ENCODE results near the gene GADD45B.

The GADD45B gene

GRCh38 chr19:2519482-2519881, 43.6 kb downstream of the GADD45B start:
- no peak for DNase-seq

- no peak for DNase-seq
Measured at GRCh38 chr19:2523630-2524311, 47.8 kb downstream of the GADD45B start.

DNA sequence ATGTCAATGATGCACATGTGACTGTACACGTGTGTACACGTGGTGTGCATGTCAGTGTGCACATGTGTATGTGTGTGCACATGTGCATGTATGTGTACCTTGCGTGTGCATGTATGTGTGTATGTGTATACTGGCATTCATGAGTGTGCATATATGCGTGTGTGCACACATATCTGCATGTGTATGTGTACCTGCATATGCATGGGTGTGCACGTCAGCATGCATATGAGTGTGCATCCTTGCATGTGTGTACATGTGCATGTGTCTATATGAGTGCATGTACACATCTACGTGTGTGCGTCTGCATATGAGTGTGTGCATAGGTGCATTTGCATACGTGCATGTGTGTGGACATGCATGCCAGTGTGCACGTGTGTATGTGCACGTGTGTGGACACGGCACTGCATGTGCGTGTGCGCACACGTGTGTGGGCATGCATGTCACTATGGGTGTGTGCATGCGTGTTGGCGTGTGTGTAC, 48.5 kb downstream of the GADD45B start:
- DNase-seq = no peak

DNA sequence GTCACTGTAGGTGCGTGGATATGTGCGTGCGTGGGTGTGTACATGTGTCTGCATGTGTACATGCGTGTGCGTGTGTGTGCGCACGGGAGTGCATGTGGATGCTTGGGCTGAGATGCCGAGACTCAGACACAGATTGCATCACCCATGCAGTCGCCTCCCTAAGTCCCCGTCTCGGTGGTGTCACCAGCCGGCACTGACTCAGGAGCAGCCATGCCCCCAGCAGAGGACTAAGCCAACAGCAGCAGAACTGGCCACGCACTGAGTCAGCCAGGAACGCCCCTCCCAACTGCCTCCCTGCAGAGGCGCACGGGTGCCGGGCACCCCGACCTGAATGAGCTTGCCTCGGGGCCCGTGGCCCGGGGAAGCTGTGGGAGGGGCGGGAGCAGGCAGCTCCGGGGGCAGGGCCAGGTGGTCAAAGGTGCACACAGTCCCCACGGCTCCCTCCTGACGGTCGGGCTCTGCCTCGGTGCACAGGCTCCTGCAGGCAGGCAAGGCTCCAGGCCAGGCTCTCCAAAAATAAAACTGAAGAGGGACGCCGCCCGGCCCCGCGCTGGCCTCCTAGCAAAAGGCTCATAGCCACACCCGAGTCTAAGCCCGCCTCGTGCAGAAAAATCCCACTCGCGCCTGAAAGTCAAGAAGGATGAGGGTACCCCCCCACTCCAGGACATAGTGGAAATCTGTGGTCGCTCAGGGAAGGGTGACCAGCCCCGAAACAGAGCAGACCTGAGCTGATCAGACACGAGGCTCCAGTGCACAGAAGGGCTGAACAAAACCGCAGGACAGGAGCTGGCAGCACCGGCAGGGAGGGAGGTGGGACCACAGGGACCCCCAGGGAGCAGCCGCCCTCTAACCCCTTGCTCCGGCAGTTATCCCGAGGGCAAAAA, 49.2 kb downstream of the GADD45B start:
- no peak for DNase-seq

DNA sequence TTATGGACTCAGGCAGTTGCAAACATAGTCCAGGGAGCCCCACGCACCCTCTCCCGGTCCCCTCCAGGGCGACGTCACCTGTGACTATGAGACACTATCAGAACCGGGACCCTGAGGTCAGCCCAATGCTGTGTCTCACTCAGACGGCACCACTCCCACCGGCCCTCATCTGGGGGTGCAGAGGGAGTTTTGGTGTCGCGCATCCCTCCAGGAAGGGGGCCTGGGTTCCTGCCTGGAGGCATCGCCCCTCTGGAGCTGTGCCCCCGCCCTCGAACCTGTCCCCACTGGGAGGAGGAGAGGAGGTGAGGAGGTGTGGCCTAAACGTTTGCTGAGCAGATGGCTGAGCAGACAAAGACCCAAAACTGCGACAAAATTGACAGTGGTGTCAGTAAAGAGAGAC, 51.2 kb downstream of the GADD45B start:
- no peak for DNase-seq

DNA sequence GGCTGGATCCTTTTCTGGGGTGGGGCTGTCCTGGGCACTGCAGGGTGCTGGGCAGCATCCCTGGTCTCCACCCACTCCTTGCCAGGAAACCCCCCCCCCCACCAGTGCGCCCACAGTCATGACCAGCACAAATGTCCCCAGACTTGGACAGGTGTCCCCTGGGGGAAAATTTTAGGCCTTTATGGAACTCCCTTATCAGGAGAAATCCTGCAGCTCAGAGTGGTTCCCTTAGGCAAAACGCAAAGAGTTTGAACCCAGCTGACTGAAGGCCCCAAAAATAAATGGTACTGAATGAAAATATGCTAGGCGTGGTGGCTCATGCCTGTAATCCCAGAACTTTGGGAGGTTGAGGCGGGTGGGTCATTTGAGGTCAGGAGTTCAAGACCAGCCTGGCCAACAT, 51.8 kb downstream of the GADD45B start:
- no peak for DNase-seq
